Immature natural killer cell (primary cell): ENCODE data around the gene ATXN7L1. TPM values are rescaled to one million over a fixed set of nuclear protein-coding genes. Genes with fewer than 3 reads are reported as not detected.

ENCODE experiments used
- DNase-seq, 3 donors: peaks; one replicate each; pipeline ENCODE4 v3.0.0; 2022; ENCODE audit warnings: mixed read lengths in 1 of 3
- H3K27ac Mint-ChIP-seq, 6 donors: one replicate each; pipeline ENCODE4 v1.8.0; 2020; ENCODE audit warnings: mixed read lengths in 6 of 6, mild to moderate bottlenecking in 5 of 6, inconsistent platforms in 4 of 6, moderate library complexity in 3 of 6
- H3K27me3 Mint-ChIP-seq, 3 donors: one replicate each; pipeline ENCODE4 v1.8.0; 2020 to 2021; ENCODE audit warnings: low read depth in 3 of 3, mild to moderate bottlenecking in 3 of 3, mixed read lengths in 3 of 3, moderate library complexity in 3 of 3, inconsistent platforms in 1 of 3
- H3K36me3 Mint-ChIP-seq, 3 donors: one replicate each; pipeline ENCODE4 v1.8.0; 2020; ENCODE audit warnings: mixed read lengths in 3 of 3, inconsistent platforms in 2 of 3, mild to moderate bottlenecking in 2 of 3
- H3K4me1 Mint-ChIP-seq, 2 donors: one replicate each; pipeline ENCODE4 v1.8.0; 2020; ENCODE audit warnings: inconsistent platforms in 2 of 2, mild to moderate bottlenecking in 2 of 2, mixed read lengths in 2 of 2, moderate library complexity in 1 of 2
- H3K4me3 Mint-ChIP-seq, 5 donors: one replicate each; pipeline ENCODE4 v1.8.0; 2020; ENCODE audit warnings: mild to moderate bottlenecking in 5 of 5, mixed read lengths in 5 of 5, inconsistent platforms in 3 of 5, moderate library complexity in 3 of 5
- H3K9me3 Mint-ChIP-seq, 6 donors: one replicate each; pipeline ENCODE4 v1.8.0; 2020; ENCODE audit warnings: mild to moderate bottlenecking in 6 of 6, mixed read lengths in 6 of 6, inconsistent platforms in 4 of 6, moderate library complexity in 3 of 6
- polyA plus RNA-seq, 3 donors: library from polyadenylated mRNA; unstranded; fragments of 300-500 nt; fragmentation: Illumina TruSeq; gene quantifications; one replicate each; pipeline ENCODE4 v1.2.3, GENCODE V29; 2021

The ATXN7L1 gene
- polyA plus RNA-seq, 3 donors from 2014 or later, result 3.8 to 21.1 (median 11.9) TPM

- Mint-ChIP-seq H3K9me3 (no peaks in the 10 kb centered on the region), H3K27me3 (peaks cover 0 to 5% (median 3%) of the 10 kb centered on the region in 3 donors), H3K4me1 (peaks cover 5 to 17% of the 10 kb centered on the region in 2 donors), H3K4me3 (no peak overlapping the region), H3K27ac (peak overlapping the region in 1 of 6 donors; percentile 19), H3K36me3 (peaks cover 0 to 11% (median 10%) of the 10 kb centered on the region in 3 donors)
- no peak for DNase-seq
Observed at GRCh38 chr7:105654095-105654686, 222.2 kb downstream of the ATXN7L1 start.

GRCh38 chr7:105653441-105654005, 222.9 kb downstream of the ATXN7L1 start:
- H3K36me3 Mint-ChIP-seq, result peaks cover 0 to 12% (median 9%) of the 10 kb centered on the region in 3 donors
- H3K4me1 Mint-ChIP-seq, result peaks cover 6 to 17% of the 10 kb centered on the region in 2 donors
- H3K9me3 Mint-ChIP-seq, result no peaks in the 10 kb centered on the region
- no peak for DNase-seq
- H3K27me3 Mint-ChIP-seq, result peaks cover 0 to 5% (median 3%) of the 10 kb centered on the region in 3 donors
- no peak overlapping the region for H3K4me3 Mint-ChIP-seq
- H3K27ac Mint-ChIP-seq, result peak overlapping the region in 1 of 6 donors; percentile 19

- peaks cover 6 to 17% of the 10 kb centered on the region in 2 donors for H3K4me1 Mint-ChIP-seq
Observed at GRCh38 chr7:105652359-105652993, 223.9 kb downstream of the ATXN7L1 start.

GRCh38 chr7:105651798-105652197, 224.6 kb downstream of the ATXN7L1 start:
- peaks cover 0 to 5% (median under 1%) of the 10 kb centered on the region in 3 donors for H3K27me3 Mint-ChIP-seq
- no peak overlapping the region for H3K4me3 Mint-ChIP-seq
- H3K4me1 Mint-ChIP-seq, result peaks cover 6 to 12% of the 10 kb centered on the region in 2 donors
- no peak overlapping the region for H3K27ac Mint-ChIP-seq
- H3K36me3 Mint-ChIP-seq, result peaks cover 0 to 18% (median 15%) of the 10 kb centered on the region in 3 donors
- DNase-seq, result no peak
- no peaks in the 10 kb centered on the region for H3K9me3 Mint-ChIP-seq

More at GRCh38 chr7:105652359-105652993, 223.9 kb downstream of the ATXN7L1 start:
- Mint-ChIP-seq H3K4me3 (no peak overlapping the region), H3K27me3 (peaks cover 0 to 5% (median 3%) of the 10 kb centered on the region in 3 donors), H3K9me3 (no peaks in the 10 kb centered on the region), H3K27ac (no peak overlapping the region), H3K36me3 (peaks cover 0 to 18% (median 14%) of the 10 kb centered on the region in 3 donors)
- peak; percentile 18 to 43 (median 36) for DNase-seq

- H3K4me1 Mint-ChIP-seq, result peaks cover 6 to 11% of the 10 kb centered on the region in 2 donors
- no peak overlapping the region for H3K4me3 Mint-ChIP-seq
- H3K36me3 Mint-ChIP-seq, result peaks cover 0 to 18% (median 14%) of the 10 kb centered on the region in 3 donors
- no peak for DNase-seq
- H3K27ac Mint-ChIP-seq, result peak overlapping the region in 1 of 6 donors; percentile 41
- H3K9me3 Mint-ChIP-seq, result no peaks in the 10 kb centered on the region
- H3K27me3 Mint-ChIP-seq, result peaks cover 0 to 4% (median 2%) of the 10 kb centered on the region in 3 donors
Observed at GRCh38 chr7:105650382-105650970, 225.9 kb downstream of the ATXN7L1 start.

- Mint-ChIP-seq H3K27me3 (peaks cover 0 to 2% (median 1%) of the 10 kb centered on the region in 3 donors), H3K4me1 (peaks cover 6 to 11% of the 10 kb centered on the region in 2 donors), H3K27ac (peak overlapping the region in 1 of 6 donors; percentile 41), H3K36me3 (peaks cover 0 to 18% (median 14%) of the 10 kb centered on the region in 3 donors), H3K9me3 (no peaks in the 10 kb centered on the region), H3K4me3 (no peak overlapping the region)
- DNase-seq, result no peak
Observed at GRCh38 chr7:105649727-105650381, 226.5 kb downstream of the ATXN7L1 start.

- peaks cover 6 to 11% of the 10 kb centered on the region in 2 donors for H3K4me1 Mint-ChIP-seq
- H3K27ac Mint-ChIP-seq, result peak overlapping the region in 1 of 6 donors; percentile 6
- H3K36me3 Mint-ChIP-seq, result peaks cover 0 to 16% (median 12%) of the 10 kb centered on the region in 3 donors
- no peaks in the 10 kb centered on the region for H3K9me3 Mint-ChIP-seq
- H3K27me3 Mint-ChIP-seq, result peaks cover 0 to 2% (median 1%) of the 10 kb centered on the region in 3 donors
- no peak for DNase-seq
- H3K4me3 Mint-ChIP-seq, result no peak overlapping the region
Observed at GRCh38 chr7:105648561-105649401, 227.6 kb downstream of the ATXN7L1 start.

GRCh38 chr7:105647591-105647990, 228.8 kb downstream of the ATXN7L1 start:
- Mint-ChIP-seq H3K36me3 (peaks cover 4 to 16% (median 15%) of the 10 kb centered on the region in 3 donors), H3K27ac (no peak overlapping the region), H3K9me3 (no peaks in the 10 kb centered on the region), H3K4me3 (no peak overlapping the region), H3K4me1 (peaks cover 6 to 11% of the 10 kb centered on the region in 2 donors), H3K27me3 (peaks cover 0 to 2% (median 0%) of the 10 kb centered on the region in 3 donors)
- DNase-seq, result no peak

- Mint-ChIP-seq H3K9me3 (no peaks in the 10 kb centered on the region), H3K27me3 (peaks cover 0 to 3% (median 0%) of the 10 kb centered on the region in 3 donors), H3K27ac (no peak overlapping the region), H3K36me3 (peaks cover 7 to 30% (median 16%) of the 10 kb centered on the region in 3 donors), H3K4me3 (no peak overlapping the region), H3K4me1 (peaks cover 0 to 4% of the 10 kb centered on the region in 2 donors)
- DNase-seq, result no peak
Observed at GRCh38 chr7:105644937-105645336, 231.5 kb downstream of the ATXN7L1 start.

- peaks cover 0 to 3% (median 3%) of the 10 kb centered on the region in 3 donors for H3K27me3 Mint-ChIP-seq
- H3K27ac Mint-ChIP-seq, result no peak overlapping the region
- DNase-seq, result no peak
- peaks cover 7 to 34% (median 12%) of the 10 kb centered on the region in 3 donors for H3K36me3 Mint-ChIP-seq
- no peaks in the 10 kb centered on the region for H3K4me1 Mint-ChIP-seq
- H3K4me3 Mint-ChIP-seq, result no peak overlapping the region
- H3K9me3 Mint-ChIP-seq, result no peaks in the 10 kb centered on the region
Observed at GRCh38 chr7:105643851-105644250, 232.5 kb downstream of the ATXN7L1 start.

GRCh38 chr7:105643384-105643783, 233.0 kb downstream of the ATXN7L1 start:
- H3K4me1 Mint-ChIP-seq, result no peaks in the 10 kb centered on the region
- H3K36me3 Mint-ChIP-seq, result peaks cover 7 to 37% (median 12%) of the 10 kb centered on the region in 3 donors
- H3K9me3 Mint-ChIP-seq, result no peaks in the 10 kb centered on the region
- peaks cover 0 to 3% (median 3%) of the 10 kb centered on the region in 3 donors for H3K27me3 Mint-ChIP-seq
- H3K27ac Mint-ChIP-seq, result no peak overlapping the region
- DNase-seq, result no peak
- H3K4me3 Mint-ChIP-seq, result no peak overlapping the region

GRCh38 chr7:105642264-105642663, 234.1 kb downstream of the ATXN7L1 start:
- DNase-seq, result no peak
- Mint-ChIP-seq H3K27ac (no peak overlapping the region), H3K9me3 (no peaks in the 10 kb centered on the region), H3K4me3 (no peak overlapping the region), H3K27me3 (peaks cover 0 to 3% (median 3%) of the 10 kb centered on the region in 3 donors), H3K36me3 (peaks cover 14 to 42% (median 16%) of the 10 kb centered on the region in 3 donors), H3K4me1 (no peaks in the 10 kb centered on the region)
